Hematopoietic multipotent progenitor cell treated with erythropoietin and hydrocortisone succinate and interleukin-3 and kit ligand, for 8 days (in vitro differentiated cells): ENCODE data around the gene PPP6R3.

Experiments used
- DNase-seq: peaks from one replicate; pipeline ENCODE4 v3.0.0-alpha.2; 2015

PPP6R3 gene

GRCh38 chr11:68497761-68498160 is 37.2 kb downstream of the PPP6R3 start:
- DNase-seq: no peak

GRCh38 chr11:68498321-68498720 is 37.8 kb downstream of the PPP6R3 start:
- DNase-seq: no peak

- peak; percentile 83 for DNase-seq
These were observed 38.6 kb downstream of the PPP6R3 start for GRCh38 chr11:68498903-68499883.

GRCh38 chr11:68500206-68500605 is 39.7 kb downstream of the PPP6R3 start:
- DNase-seq: no peak

- DNase-seq: no peak
These were observed 41.3 kb downstream of the PPP6R3 start for GRCh38 chr11:68501813-68502212.

- DNase-seq: peak; percentile 16
These were observed 42.7 kb downstream of the PPP6R3 start for GRCh38 chr11:68503251-68503687.

GRCh38 chr11:68503792-68504191 is 43.2 kb downstream of the PPP6R3 start:
- DNase-seq: no peak

- DNase-seq: no peak
These were observed 44.0 kb downstream of the PPP6R3 start for GRCh38 chr11:68504432-68505066.

GRCh38 chr11:68505596-68505995 is 45.0 kb downstream of the PPP6R3 start:
- no peak for DNase-seq

GRCh38 chr11:68506908-68507307 is 46.4 kb downstream of the PPP6R3 start:
- DNase-seq: no peak

GRCh38 chr11:68508425-68508824 is 47.9 kb downstream of the PPP6R3 start:
- DNase-seq: no peak

- no peak for DNase-seq
These were observed 48.5 kb downstream of the PPP6R3 start for GRCh38 chr11:68509066-68509465.

GRCh38 chr11:68513930-68514487 is 53.5 kb downstream of the PPP6R3 start:
- DNase-seq: no peak

- DNase-seq: no peak
These were observed 56.7 kb downstream of the PPP6R3 start for GRCh38 chr11:68517121-68517741.

- no peak for DNase-seq
These were observed 57.6 kb downstream of the PPP6R3 start for GRCh38 chr11:68518191-68518590.

GRCh38 chr11:68521969-68522652 is 61.6 kb downstream of the PPP6R3 start:
- no peak for DNase-seq

GRCh38 chr11:68523033-68523432 is 62.5 kb downstream of the PPP6R3 start:
- no peak for DNase-seq

- no peak for DNase-seq
These were observed 63.2 kb downstream of the PPP6R3 start for GRCh38 chr11:68523743-68524142.

- no peak for DNase-seq
These were observed 63.7 kb downstream of the PPP6R3 start for GRCh38 chr11:68524213-68524612.

GRCh38 chr11:68524681-68525080 is 64.1 kb downstream of the PPP6R3 start:
- DNase-seq: no peak

- DNase-seq: no peak
These were observed 64.8 kb downstream of the PPP6R3 start for GRCh38 chr11:68525336-68525735.

GRCh38 chr11:68525930-68526329 is 65.4 kb downstream of the PPP6R3 start:
- no peak for DNase-seq

- DNase-seq: no peak
These were observed 67.0 kb downstream of the PPP6R3 start for GRCh38 chr11:68527585-68527984.
